ENCODE data around the gene PHACTR4.
"Not testable (repeated sequence)": the region's sequence is repeated elsewhere in the genome, so short reads cannot be mapped to it uniquely, and the experiment has no call there.

PHACTR4 gene

DNA sequence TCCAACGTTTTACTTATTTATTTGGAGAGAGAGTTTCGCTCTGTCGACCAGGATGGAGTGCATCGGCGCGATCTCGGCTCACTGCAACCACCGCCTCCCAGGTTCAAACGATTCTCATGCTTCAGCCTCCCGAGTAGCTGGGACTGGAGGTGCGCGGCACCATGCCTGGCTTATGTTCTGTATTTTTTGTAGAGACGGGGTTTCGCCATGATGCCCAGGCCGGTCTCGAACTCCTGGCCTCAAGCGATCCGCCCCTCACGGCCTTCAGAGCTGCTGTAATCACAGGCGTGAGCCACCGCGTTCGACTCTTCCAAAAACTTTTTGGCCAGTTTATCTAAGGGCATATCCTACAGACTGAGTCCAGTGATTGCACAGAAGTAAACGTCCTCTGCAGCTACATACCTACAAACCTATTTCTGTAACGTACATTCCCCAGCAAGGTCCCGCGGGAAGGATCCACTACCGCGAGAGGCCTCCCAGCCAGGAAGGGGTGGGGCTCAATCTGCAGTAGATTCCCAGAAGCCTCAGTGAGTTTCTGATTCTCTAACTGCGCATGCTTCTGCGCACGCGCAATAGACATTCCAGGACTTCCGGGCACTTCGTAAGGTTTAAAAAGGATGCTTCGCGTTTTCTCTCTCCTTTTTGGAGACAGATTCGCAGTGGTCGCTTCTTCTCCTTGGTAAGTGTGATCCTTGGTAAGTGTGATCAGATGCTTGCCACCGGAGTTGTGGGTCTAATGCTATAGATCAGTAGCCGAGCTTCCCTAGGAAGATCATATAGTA lies 136.1 kb downstream of the PHACTR4 start, which contains the start of gene RCC1:
Gene RCC1 (plus strand): TSS at position 638 of the 782 bp plus-strand sequence. CDS start 23,824 bp downstream, outside the sequence.
- peak; percentile 97 for DNase-seq

DNA sequence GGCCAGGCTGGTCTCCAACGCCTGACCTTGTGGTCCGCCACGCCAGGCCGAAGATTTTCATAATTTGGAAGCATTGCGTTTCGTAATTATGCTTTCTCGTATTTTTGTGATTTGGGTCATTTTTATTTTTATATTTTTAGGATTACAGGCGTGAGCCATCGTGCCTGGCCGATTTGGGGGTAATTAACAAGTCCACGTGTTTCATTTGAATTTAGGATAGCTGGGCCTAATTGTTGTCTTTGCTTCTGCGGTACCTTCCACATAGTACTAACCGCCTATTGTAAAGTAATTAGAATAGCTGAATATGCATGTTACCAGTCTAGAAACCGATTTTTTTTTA lies 137.3 kb downstream of the PHACTR4 start:
- no peak for DNase-seq

DNA sequence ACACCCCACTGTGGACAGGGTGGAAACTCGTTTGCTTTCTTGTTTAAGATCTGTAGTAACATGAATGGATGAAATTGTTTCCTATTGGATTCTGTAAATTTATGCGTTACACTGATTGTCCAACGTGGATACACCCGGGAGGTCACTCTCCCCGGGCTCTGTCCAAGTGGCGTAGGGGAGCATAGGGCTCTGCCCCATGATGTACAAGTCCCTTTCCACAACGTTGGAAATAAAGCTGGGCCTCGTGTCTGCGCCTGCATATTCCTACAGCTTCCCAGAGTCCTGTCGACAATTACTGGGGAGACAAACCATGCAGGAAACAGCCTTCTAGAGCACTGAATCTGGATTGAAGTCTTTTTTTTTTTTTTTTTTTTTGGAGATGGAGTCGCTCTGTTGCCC lies 137.7 kb downstream of the PHACTR4 start:
- no peak for DNase-seq

DNA sequence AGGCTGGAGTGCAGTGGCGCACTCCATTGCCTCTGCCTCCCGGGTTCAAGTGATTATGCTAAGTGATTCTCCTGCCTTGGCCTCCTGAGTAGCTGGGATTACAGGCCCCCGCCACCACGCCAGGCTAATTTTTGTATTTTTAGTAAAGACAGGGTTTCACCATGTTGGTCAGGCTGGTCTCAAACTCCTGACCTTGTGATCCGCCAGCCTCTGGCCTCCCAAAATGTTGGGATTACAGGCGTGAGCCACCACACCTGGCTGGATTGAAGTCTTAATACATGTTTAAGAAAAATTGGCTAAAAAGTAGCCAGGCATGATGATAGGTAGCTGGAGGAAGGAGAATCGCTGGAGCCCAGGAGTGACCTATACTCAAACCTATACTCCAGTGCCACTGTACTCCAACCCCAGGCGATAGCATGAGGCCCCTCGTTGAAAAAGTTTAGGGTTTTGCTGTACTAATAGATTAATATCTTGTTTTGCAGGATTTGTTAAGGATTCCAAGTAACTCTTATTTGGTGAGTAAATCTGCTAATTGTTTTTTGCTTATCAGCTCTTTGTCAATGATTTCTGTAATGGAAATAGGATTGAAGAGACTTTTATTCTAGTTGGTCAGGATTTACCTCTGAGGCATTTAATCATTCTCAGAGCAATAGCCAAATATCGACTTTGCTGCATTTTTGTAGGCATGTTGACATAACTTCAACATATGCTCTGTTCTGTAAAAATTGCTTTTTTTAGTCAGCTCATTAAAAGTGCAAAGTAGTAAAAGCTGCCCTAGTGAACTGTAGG lies 138.3 kb downstream of the PHACTR4 start:
- DNase-seq, result no peak

DNA sequence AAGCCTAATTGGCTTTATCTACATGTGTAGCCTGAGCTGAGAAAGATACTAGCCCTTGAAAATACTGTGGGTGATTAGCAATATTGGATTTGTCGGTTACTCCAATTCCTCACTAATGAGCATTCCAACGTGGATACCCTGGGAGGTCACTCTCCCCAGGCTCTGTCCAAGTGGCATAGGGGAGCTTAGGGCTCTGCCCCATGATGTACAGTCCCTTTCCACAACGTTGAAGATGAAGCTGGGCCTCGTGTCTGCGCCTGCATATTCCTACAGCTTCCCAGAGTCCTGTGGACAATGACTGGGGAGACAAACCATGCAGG lies 138.9 kb downstream of the PHACTR4 start:
- no peak for DNase-seq

DNA sequence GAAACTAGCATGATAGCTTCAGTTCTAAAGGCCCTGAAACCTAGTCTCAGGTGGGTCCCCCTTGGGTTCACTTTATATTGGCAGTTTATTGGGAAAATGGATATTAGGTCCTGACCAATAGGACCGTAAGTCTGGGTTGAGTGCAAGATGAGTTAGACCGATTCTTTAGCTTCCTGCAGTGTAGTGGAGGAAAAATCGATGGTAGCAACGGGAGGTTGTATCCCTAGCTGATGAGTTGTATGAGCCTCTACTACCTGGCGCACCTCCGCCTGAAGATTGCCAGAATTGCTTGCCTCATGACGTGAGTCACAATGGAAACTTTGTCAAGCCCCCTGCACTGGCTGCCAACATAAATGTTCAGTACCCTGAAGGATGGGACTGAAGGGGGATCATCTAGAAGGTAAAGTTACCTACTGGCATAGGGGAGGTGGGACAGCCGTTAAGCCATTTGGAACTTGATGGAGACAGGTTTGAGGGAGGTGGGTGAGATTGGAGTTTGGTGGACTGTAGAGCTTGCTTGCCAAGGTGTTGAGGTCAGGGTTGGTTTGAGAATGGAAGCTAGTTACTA lies 140.2 kb downstream of the PHACTR4 start:
- DNase-seq, result no peak

DNA sequence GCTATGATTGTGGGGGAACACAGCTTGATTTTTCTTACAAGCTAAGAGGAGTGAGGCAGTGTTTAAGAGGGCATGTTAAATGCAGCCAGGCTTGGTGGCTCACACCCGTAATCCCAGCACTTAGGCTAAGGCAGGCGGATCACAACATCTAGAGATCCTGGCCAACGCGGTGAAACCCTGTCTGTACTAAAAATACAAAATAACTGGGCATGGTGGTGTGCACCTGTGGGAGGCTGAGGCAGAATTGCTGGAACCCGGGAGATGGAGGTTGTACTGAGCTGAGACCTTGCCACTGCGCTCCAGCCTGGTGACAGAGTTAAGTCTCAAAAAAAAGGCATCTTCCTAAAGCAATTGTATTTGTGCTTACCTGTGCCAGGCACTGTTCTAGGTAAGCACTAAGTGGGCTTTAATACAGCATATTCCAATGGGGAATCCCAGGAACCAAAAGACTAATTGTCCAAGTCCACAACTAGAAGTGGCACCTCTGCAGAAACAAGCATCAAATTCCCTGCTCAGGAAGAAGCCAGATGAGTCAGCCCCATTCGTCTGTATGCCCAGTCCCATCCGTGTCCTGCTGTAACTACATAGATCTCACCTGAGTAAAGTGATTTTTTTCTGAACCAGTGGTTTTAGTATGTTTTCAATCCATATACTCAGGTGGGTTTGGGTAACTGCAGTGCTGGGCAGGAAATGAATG lies 140.9 kb downstream of the PHACTR4 start:
- no peak for DNase-seq

DNA sequence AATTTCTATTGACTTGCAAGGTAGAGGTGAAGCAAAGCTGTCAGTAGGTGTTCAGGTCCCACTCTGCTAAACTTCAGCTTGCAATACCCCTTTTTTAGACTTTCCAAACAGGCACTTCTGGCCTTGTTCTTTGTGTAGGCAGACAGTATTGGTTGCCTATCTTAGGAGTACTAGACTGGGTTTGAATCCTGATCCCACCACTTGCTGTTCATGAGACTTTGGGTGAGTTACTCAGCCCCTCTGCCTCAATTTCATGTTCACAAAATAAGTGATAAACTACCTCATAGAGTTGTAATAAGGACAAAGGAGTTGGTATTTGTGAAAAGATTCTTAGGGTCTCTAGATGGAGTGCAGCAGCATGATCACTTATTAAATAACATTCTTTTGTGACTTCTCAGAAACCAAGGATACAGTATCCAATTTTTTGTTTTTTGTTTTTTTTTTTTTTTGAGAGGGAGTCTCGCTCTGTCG lies 141.5 kb downstream of the PHACTR4 start:
- DNase-seq, result no peak

DNA sequence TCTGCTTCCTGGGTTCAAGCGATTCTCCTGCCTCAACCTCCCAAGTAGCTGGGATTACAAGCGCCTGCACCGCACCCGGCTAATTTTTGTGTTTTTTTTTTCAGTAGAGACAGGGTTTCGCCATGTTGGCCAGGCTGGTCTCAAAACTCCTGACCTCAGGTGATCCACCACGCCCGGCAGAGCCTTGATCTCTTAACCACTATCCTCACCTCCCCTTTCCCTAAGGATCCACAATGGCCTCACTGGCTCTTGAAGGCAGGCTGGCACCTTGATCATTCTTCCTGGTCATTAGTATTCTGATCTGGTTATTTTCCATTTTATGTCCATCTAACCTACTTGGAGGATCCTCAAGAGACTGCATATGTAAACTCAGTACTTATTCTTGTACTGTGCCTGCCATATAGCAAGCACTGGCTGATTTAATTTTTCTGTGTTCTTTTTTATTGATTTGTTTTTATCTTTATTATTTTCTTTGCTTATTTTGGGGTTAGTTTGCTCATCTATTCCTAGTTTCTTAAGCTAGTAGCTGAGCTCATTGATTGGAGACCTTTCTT lies 142.6 kb downstream of the PHACTR4 start:
- no peak for DNase-seq

DNA sequence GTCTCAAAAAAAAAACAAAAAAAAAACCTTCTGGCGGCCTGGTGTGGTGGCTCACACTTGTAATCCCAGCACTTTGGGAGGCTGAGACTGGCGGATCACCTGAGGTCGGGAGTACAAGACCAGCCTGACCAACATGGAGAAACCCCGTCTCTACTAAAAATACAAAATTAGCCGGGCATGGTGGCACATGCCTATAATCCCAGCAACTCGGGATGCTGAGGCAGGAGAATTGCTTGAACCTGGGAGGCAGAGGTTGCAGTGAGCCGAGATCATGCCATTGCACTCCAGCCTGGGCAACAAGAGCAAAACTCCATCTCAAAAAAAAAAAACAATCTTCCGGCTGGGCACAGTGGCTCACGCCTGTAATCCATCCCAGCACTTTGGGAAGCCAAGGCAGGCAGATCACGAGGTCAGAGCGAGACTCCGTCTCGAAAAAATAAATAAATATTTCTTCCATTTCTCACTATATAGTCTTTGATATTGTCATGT lies 144.9 kb downstream of the PHACTR4 start:
- DNase-seq, result not testable (repeated sequence)

DNA sequence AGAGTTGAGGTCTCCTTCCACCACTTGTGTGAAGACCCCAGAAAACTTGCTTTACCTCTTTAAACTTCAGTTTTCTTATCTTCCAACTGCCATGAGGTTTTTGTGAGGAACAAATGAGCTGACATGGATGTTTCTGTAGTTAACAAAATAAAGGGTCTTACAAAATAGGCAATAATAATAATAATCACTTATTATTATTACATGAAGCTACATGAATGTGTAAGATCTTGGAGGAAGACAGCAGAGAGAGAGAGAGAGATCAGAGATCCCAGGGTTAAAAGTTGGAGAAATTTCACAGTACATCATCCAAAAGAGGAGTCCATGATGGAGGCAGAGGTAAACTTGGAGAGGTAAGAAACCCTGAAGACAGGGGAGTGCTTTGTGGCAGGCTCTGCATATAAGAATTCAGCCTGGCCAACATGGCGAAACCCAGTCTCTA lies 147.0 kb downstream of the PHACTR4 start:
- DNase-seq, result no peak

DNA sequence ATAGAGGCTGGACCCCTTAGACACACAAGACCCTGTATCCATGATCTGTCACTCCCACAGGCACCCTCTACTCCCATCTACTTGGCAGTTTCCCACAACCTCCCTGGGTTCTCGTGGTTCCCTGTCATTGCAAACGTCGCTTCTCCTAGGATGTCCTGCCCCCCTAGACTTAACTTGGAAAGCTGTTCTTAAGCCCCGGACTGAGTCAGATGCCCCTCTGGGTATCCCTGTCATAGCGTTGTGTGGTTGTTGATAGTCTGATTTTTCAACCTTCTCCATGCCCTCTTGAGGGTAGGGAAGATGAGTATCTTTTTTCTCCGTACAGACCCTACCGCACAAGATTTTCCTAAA lies 148.1 kb downstream of the PHACTR4 start:
- no peak for DNase-seq

DNA sequence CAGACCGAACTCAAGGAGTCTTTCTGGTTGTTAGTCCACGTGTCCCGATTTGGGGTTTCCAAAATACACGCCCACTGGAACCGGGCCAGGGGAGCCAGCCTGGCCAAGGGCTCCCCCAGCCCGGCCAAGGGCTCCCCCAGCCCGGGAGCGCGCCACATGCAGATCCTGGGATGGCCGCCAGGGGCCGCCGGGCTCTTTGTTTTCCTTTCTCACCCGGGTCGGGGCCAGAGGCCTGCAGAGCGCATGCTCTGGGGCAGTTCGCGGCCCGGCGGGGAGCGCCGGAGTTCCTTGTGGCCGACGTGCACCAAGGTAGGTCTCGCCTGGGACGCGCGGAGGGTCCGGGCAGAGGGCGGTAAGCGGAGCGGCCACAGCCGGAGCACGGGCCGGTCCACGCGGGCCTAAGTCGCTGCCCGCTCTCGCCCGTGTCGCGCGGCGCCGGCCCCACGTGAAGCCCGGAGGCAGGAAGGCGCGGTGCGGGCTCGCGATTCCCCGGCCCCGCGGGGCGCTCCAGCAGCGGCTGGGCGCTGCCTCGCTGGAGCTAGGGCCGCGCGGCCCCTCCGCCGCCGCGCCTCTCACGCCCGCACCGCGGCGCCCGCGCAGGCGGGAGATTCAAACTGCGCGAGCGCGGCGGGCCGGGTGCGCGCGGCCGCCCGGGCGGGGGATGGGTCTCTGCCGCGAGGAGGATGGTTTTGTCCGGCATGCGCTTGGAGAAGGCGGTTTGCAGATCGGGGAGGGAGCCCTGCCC lies 148.6 kb downstream of the PHACTR4 start:
- DNase-seq, result peak; percentile 85

DNA sequence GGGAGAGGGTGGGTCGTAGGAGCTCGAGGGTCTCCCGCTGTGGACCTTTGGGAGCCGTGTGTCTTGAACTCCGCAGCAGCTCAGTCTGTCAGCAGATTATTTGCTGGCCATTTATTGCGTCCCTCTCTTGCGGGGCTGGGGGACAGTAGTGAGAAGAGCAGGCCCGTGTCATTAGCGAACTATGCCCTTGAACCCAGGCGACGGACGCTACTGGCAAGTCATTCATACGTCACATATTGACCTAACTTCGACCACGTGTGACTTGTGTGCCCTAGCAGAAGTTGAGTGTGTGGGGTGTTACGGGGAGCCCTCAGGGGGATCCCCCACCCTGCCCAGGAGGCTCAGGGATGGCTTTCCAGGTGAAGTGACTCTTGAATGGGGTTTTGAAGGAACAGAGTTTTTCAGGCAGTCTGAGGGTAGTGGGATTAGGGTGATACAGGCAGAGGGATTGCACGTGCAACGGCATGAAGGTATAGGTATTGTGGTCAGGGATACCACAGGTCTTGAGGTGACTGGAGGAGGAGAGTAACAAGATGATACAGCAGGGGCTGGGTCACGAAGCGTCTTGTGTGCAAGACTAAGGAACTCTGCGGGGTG lies 149.3 kb downstream of the PHACTR4 start:
- no peak for DNase-seq

DNA sequence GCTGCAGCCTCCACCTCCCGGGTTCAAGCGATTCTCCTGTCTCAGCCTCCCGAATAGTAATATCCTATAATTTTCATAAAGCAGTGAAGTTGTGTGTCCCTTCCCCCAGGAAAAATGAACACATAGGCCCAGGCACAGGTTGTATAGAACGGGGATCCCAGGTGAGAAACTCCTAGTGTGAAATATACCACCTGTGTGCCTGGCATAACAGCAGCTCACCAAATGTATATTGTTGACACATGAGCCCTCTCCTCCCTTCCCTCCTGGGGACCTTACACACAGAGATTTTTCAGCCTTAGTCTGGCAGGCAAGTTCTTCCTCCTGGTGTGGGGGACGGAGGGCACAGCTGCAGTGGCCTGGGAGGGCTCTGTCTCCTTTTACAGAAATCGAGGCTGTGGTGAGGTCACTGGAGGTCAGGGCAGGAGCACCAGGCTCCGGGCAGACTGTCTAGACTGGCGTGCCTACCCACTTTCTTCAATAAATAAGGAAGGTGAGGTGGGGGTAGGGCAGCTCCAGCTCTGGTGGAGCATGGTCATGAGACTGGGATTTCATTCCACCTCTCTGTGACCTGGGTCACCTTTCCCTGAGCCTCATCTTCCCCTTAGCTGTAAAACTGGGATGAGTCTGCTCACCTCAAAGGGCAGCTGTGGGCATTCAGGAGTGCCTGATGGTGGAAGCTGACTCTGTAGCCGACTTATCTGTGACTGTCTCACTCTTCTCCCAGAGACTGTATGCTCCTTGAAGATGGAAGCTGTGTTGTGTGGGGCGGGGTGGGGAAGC lies 150.6 kb downstream of the PHACTR4 start:
- no peak for DNase-seq

DNA sequence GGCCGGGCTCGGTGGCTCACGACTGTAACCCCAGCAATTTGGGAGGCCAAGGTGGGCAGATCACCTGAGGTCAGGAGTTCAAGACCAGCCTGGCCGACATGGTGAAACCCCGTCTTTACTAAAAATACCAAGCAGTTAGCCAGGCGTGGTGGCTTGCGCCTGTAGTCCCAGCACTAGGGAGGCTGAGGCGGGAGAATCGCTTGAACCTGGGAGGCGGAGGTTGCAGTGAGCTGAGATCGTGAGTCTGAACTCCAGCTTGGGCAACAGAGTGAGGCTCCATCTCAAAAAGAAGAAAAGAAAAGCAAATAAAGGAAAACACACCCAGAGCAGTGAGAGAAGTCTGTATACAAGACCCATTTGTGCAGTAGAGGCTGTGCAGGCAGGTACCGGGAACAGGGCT lies 151.3 kb downstream of the PHACTR4 start:
- DNase-seq, result not testable (repeated sequence)

DNA sequence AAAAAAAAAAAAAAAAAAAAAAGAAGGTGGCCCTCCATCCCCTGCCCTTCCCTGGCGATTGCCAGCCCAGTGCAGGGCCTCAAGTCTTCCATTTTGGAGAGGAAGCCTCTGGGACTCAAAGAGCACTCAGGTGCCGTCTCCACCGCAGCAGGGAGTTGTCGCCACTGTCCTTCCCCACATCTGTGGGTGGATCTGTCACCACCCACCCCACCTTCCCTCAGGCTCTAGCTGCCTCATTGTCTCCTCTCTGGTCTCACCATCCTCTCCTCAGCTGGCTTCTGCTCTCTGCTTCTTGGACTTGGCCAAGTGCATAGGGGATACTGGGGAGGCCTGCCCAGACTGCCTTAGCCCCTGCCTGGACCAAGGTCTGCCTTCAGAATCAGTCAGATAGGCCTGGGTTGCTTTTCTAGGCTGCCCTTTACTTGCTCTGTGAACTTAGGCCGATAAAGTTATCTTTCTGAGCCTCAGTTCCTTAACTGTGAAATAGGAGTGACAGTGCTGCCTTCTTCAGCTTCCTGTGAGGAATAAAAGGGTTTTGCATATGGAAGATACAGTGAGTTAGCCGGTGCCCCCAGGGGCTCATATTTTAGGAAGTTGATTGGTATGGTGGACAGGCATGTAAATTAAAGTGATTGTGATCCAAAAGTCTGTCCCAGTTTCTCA lies 152.1 kb downstream of the PHACTR4 start:
- DNase-seq, result no peak

DNA sequence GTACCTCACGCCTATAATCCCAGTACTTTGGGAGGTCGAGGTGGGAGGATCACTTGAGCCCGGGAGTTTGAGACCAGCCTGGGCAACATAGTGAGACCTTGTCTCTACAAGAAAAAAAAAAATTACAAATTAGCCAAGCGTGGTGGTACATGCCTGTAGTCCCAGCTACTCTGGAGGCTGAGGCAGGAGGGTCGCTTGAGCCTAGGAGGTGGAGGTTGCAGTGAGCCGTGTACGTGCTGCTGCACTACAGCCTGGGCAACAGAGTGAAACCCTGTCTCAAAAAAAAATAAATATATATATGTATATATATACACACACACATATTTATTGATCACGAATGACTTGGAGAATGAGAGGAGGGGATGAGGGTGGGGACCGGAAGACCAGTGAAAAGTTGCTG lies 153.0 kb downstream of the PHACTR4 start:
- DNase-seq, result not testable (repeated sequence)

DNA sequence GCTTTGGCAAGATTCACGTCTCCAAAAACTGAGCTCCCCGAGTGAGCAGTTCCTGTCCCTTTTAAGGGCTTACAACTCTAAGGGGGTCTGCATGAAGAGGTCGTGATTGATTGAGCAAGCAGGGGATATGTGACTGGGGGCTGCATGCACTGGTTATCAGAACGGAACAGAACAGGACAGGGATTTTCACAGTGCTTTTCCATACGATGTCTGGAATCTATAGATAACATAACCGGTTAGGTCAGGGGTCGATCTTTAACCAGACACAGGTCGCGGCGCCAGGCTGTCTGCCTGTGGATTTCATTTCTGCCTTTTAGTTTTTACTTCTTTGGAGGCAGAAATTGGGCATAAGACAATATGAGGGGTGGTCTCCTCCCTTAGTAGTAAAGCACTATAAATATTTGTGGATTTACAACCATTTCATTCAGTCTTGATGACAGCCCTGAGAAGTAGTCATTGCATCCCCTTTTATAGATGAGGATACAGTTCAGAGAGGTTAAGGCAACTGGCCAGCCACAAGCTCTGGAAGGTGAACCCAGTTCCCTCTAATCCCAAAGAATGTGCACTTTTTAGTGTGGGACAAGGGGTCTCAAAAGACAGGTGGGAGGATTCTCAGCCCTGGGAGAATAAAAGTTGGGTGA lies 155.6 kb downstream of the PHACTR4 start:
- not testable (repeated sequence) for DNase-seq

DNA sequence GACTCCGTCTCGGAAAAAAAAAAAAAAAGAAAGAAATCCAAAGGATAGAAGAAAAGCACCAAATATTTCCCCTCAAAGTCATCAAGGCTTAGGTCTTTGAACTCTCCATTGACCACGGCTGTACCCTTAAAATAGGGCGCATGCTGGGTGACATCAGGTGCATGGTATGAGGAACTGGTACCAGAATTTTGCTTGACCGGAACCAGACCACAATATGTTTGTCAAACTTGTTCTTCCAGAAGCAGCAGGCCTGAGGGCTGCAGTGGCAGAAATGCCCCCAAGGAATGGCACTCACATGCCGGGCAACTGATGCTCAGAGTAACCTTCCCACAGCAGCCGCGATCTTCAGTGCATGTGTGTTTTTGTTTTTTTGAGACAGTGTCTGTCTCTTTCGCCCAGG lies 157.3 kb downstream of the PHACTR4 start:
- DNase-seq, result no peak

Measured in T1000 (cell line).